Effector memory CD4-positive, alpha-beta T cell (primary cell): ENCODE results near the gene CYB5D1.

Experiments used
- DNase-seq, 3 donors: peaks; one replicate each; pipeline ENCODE4 v3.0.0-alpha.2; 2020
- H3K27ac ChIP-seq: 2 replicates; pipeline ENCODE4 v1.7.0; 2013; ENCODE audit warnings: mild to moderate bottlenecking, low read length, moderate library complexity; ENCODE audit not compliant: insufficient read depth, poor library complexity, severe bottlenecking
- H3K27me3 ChIP-seq: replicated peaks from 2 replicates; pipeline ENCODE4 v1.7.0; 2013; ENCODE audit warnings: mild to moderate bottlenecking, low read length; ENCODE audit not compliant: insufficient read depth, control insufficient read depth, poor library complexity, severe bottlenecking
- H3K36me3 ChIP-seq: 2 replicates; pipeline ENCODE4 v1.7.0; 2013; ENCODE audit warnings: mild to moderate bottlenecking, low read length, moderate library complexity; ENCODE audit not compliant: control insufficient read depth, insufficient read depth
- H3K4me1 ChIP-seq: 2 replicates; pipeline ENCODE4 v1.7.0; 2013; ENCODE audit warnings: low read length, mild to moderate bottlenecking; ENCODE audit not compliant: control insufficient read depth, insufficient read depth, poor library complexity, severe bottlenecking
- H3K4me3 ChIP-seq: 2 replicates; pipeline ENCODE4 v1.7.0; 2013; ENCODE audit warnings: low read length, low read depth, mild to moderate bottlenecking; ENCODE audit not compliant: insufficient read depth, poor library complexity, severe bottlenecking
- H3K9me3 ChIP-seq: 2 replicates; pipeline ENCODE4 v1.7.0; 2013; ENCODE audit warnings: mild to moderate bottlenecking, low read length, moderate library complexity; ENCODE audit not compliant: control insufficient read depth

Gene CYB5D1

DNA sequence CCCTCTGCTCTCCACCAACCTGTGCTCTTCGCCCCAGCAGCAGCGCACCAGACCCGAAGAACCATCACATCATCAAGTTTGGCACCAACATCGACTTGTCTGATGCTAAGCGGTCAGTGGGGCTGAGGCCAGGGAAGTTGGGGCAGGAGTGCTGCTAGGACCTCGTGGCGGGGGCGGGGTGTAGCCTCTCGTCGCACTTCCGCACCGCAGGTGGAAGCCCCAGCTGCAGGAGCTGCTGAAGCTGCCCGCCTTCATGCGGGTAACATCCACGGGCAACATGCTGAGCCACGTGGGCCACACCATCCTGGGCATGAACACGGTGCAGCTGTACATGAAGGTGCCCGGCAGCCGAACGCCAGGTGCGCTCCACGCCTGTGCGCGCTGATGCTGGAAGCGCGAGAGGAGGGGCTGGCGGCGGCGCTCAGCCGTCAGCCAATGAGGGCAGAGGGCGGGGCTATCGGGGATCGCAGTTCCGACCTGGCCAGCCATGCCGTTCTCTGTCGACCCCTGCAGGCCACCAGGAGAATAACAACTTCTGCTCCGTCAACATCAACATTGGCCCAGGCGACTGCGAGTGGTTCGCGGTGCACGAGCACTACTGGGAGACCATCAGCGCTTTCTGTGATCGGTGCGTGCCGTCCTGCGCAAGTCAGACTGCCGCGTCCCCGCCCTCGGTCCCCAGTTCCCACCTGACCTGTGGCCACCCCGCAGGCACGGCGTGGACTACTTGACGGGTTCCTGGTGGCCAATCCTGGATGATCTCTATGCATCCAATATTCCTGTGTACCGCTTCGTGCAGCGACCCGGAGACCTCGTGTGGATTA, 6.2 kb upstream of the CYB5D1 start:
- Histone ChIP-seq H3K4me3 (peak overlapping the region; percentile 27), H3K4me1 (peaks cover 25% of the 10 kb centered on the region), H3K9me3 (no peaks in the 10 kb centered on the region), H3K27me3 (no peaks in the 10 kb centered on the region), H3K27ac (peak overlapping the region; percentile 62), H3K36me3 (peaks cover 42% of the 10 kb centered on the region)
- DNase-seq, result peak; percentile 89 to 92 (median 92)

DNA sequence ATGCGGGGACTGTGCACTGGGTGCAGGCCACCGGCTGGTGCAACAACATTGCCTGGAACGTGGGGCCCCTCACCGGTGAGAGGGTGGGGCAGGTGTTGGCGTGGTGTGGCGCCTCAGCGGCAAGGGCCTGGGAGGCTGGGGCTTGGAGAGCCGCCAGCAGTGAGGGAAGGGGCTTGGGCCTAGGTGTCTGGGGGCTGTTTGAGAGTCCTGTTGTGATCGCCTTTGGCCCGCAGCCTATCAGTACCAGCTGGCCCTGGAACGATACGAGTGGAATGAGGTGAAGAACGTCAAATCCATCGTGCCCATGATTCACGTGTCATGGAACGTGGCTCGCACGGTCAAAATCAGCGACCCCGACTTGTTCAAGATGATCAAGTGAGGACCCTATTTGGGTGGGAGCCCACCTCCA, 5.5 kb upstream of the CYB5D1 start:
- peak overlapping the region; percentile 62 for H3K27ac ChIP-seq
- no peak for DNase-seq
- H3K9me3 ChIP-seq, result no peaks in the 10 kb centered on the region
- peaks cover 36% of the 10 kb centered on the region for H3K36me3 ChIP-seq
- H3K4me3 ChIP-seq, result no peak overlapping the region
- peaks cover 29% of the 10 kb centered on the region for H3K4me1 ChIP-seq
- H3K27me3 ChIP-seq, result no peaks in the 10 kb centered on the region

DNA sequence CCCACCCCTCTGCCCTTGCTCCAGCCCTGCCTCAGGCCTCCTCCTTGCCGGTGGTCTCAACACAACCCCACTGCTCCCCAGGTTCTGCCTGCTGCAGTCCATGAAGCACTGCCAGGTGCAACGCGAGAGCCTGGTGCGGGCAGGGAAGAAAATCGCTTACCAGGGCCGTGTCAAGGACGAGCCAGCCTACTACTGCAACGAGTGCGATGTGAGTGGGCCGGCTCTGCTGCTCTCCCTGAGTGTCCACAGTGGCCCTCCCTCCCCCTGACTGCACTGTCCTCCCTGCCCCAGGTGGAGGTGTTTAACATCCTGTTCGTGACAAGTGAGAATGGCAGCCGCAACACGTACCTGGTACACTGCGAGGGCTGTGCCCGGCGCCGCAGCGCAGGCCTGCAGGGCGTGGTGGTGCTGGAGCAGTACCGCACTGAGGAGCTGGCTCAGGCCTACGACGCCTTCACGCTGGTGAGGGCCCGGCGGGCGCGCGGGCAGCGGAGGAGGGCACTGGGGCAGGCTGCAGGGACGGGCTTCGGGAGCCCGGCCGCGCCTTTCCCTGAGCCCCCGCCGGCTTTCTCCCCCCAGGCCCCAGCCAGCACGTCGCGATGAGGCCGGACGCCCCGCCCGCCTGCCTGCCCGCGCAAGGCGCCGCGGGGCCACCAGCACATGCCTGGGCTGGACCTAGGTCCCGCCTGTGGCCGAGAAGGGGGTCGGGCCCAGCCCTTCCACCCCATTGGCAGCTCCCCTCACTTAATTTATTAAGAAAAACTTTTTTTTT, 4.7 kb upstream of the CYB5D1 start:
- H3K27me3 ChIP-seq, result no peaks in the 10 kb centered on the region
- peaks cover 30% of the 10 kb centered on the region for H3K36me3 ChIP-seq
- no peak overlapping the region for H3K27ac ChIP-seq
- H3K4me3 ChIP-seq, result no peak overlapping the region
- peaks cover 31% of the 10 kb centered on the region for H3K4me1 ChIP-seq
- no peak for DNase-seq
- no peaks in the 10 kb centered on the region for H3K9me3 ChIP-seq

DNA sequence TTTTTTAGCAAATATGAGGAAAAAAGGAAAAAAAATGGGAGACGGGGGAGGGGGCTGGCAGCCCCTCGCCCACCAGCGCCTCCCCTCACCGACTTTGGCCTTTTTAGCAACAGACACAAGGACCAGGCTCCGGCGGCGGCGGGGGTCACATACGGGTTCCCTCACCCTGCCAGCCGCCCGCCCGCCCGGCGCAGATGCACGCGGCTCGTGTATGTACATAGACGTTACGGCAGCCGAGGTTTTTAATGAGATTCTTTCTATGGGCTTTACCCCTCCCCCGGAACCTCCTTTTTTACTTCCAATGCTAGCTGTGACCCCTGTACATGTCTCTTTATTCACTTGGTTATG, 4.1 kb upstream of the CYB5D1 start:
- H3K4me1 ChIP-seq, result peaks cover 36% of the 10 kb centered on the region
- no peak for DNase-seq
- H3K9me3 ChIP-seq, result no peaks in the 10 kb centered on the region
- no peak overlapping the region for H3K4me3 ChIP-seq
- H3K36me3 ChIP-seq, result peaks cover 25% of the 10 kb centered on the region
- H3K27me3 ChIP-seq, result no peaks in the 10 kb centered on the region
- H3K27ac ChIP-seq, result no peak overlapping the region

DNA sequence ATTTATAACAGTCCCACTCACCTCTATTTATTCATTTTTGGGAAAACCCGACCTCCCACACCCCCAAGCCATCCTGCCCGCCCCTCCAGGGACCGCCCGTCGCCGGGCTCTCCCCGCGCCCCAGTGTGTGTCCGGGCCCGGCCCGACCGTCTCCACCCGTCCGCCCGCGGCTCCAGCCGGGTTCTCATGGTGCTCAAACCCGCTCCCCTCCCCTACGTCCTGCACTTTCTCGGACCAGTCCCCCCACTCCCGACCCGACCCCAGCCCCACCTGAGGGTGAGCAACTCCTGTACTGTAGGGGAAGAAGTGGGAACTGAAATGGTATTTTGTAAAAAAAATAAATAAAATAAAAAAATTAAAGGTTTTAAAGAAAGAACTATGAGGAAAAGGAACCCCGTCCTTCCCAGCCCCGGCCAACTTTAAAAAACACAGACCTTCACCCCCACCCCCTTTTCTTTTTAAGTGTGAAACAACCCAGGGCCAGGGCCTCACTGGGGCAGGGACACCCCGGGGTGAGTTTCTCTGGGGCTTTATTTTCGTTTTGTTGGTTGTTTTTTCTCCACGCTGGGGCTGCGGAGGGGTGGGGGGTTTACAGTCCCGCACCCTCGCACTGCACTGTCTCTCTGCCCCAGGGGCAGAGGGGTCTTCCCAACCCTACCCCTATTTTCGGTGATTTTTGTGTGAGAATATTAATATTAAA, 3.6 kb upstream of the CYB5D1 start:
- H3K9me3 ChIP-seq, result no peaks in the 10 kb centered on the region
- no peaks in the 10 kb centered on the region for H3K27me3 ChIP-seq
- H3K27ac ChIP-seq, result no peak overlapping the region
- DNase-seq, result no peak
- peaks cover 20% of the 10 kb centered on the region for H3K36me3 ChIP-seq
- no peak overlapping the region for H3K4me3 ChIP-seq
- H3K4me1 ChIP-seq, result peaks cover 42% of the 10 kb centered on the region

DNA sequence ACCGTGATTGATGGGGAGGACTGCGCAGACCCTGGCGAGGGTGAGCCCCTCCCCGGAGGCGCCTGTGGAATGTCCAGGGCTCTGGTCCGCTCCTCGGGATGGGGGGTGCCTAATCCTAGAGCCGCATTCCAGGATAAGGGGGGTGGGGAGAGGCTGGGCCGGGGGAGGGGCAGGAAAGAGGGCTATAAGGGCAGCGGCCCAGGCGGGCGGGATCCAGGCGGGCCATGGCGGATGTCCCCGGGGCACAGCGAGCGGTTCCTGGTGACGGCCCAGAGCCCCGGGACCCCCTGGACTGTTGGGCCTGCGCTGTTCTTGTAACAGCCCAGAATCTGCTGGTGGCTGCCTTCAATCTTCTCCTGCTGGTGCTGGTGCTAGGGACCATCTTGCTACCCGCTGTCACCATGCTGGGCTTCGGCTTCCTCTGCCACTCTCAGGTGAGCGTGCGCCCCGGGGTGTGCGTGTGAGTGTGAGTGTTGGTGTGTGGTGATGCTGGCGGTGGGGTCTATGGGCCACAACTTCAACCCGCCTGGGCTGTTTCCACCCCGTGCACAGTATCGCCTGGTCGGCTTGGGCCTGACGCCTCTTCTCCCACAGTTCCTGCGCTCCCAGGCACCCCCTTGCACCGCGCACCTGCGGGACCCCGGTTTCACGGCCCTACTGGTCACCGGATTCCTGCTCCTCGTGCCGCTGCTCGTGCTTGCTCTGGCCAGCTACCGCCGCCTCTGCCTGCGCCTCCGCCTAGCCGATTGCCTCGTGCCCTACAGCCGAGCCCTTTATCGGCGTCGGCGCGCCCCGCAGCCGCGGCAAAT, 2.7 kb upstream of the CYB5D1 start, which contains the start of gene TMEM88:
TSS of gene TMEM88 (plus strand) at position 216 of the 809 bp plus-strand sequence. CDS start at position 225, 9 bp downstream.
- no peak within 1 kb of the TSS for H3K4me3 ChIP-seq
- no peaks in the 10 kb centered on the region for H3K27me3 ChIP-seq
- DNase-seq, result no peak
- no peak within 1 kb of the TSS for H3K27ac ChIP-seq
- peaks cover 42% of the 10 kb centered on the region for H3K4me1 ChIP-seq
- no peaks in the 10 kb centered on the region for H3K9me3 ChIP-seq
- peaks cover 12% of the 10 kb centered on the region for H3K36me3 ChIP-seq

DNA sequence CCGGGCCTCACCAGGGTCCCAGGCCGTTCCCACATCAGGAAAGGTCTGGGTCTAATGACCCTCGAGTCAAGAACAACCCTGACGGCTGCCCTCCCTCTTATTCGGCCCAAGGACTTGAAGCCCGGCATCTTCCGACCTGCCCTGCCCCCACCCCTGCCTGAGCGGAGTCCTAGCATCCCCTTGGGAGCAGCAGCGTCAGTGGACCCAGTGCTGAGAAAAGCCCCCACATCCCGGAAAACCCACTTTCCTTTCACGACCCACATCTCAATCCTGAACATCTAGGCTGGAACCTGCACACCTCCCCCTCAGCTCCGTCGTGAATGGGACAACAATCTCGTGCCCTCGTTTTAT, 2.2 kb upstream of the CYB5D1 start:
- Histone ChIP-seq H3K27ac (no peak overlapping the region), H3K9me3 (no peaks in the 10 kb centered on the region), H3K4me3 (no peak overlapping the region), H3K27me3 (no peaks in the 10 kb centered on the region), H3K36me3 (peaks cover 8% of the 10 kb centered on the region), H3K4me1 (peaks cover 42% of the 10 kb centered on the region)
- DNase-seq, result no peak

DNA sequence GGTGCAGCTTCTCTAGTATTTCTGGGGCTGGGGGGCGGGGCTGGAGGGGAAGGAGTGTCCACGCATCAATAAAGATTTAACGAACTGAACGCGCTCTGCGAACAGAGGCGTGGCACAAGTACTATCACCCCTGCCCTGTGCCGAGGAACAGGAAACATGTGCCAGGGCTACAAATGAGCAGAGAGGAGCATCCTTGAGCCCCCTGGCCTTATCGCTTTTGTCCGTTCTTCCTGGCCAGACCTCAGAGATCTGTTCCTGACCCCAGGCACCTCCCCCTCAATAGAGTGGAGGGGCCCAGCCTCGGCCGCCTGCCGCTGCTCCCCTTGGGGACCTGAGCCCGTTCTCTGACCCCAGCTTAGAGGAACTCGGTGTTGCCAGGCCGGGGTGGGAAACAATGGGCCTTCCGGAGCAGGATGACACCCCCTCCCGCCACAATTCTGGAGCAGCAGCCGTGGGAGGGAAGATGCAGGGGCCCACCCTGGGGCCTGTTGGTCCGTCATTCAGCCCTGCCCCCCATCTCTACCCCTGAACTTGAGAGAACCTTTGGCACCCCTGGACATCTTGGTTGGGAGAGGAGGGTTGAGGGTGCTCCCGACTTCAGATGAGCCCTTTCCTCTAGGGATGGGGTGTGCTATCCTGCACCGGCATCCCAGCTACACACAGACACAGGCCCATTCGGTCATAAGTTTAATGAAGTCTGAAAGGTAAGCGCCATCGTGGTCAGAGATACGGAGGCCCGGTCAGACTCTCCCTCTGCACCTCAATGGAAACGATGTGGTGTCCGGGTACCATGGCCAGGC, 1.6 kb upstream of the CYB5D1 start:
- H3K4me3 ChIP-seq, result peak overlapping the region; percentile 66
- H3K36me3 ChIP-seq, result peaks cover 8% of the 10 kb centered on the region
- DNase-seq, result no peak
- H3K9me3 ChIP-seq, result no peaks in the 10 kb centered on the region
- H3K27me3 ChIP-seq, result no peaks in the 10 kb centered on the region
- peaks cover 38% of the 10 kb centered on the region for H3K4me1 ChIP-seq
- peak overlapping the region; percentile 88 for H3K27ac ChIP-seq
